Smooth muscle cell (in vitro differentiated cells): ENCODE measurements around the gene PIGO. TPM values are rescaled to one million over a fixed set of nuclear protein-coding genes. Genes with fewer than 3 reads are reported as not detected.

Source experiments
- DNase-seq: peaks from one replicate; lab custom pipeline; 2025; ENCODE audit not compliant: unreplicated experiment; lab: John Stamatoyannopoulos, UW
- H2AFZ ChIP-seq: fragments of 200-600 bp; sonication (generic); 2 replicates; pipeline ENCODE4 v1.6.0; 2016; ENCODE audit warnings: antibody characterized with exemption, low read depth, mild to moderate bottlenecking
- H3F3A ChIP-seq: fragments of 200-600 bp; sonication (generic); 2 replicates; pipeline ENCODE4 v1.6.0; 2017; ENCODE audit warnings: antibody characterized with exemption, low read depth
- H3K27ac ChIP-seq: fragments of 200-600 bp; sonication (generic); 2 replicates; pipeline ENCODE4 v1.5.1; 2016; ENCODE audit warnings: low read depth, mild to moderate bottlenecking
- H3K27me3 ChIP-seq: fragments of 200-600 bp; sonication (generic); 2 replicates; pipeline ENCODE4 v1.6.1; 2016; ENCODE audit warnings: low read depth, mild to moderate bottlenecking
- H3K36me3 ChIP-seq: fragments of 200-600 bp; sonication (generic); 2 replicates; pipeline ENCODE4 v1.5.1; 2016; ENCODE audit warnings: low read depth
- H3K4me1 ChIP-seq: fragments of 200-600 bp; sonication (generic); 2 replicates; pipeline ENCODE4 v1.5.1; 2016; ENCODE audit warnings: low read depth
- H3K4me2 ChIP-seq: fragments of 200-600 bp; sonication (generic); 2 replicates; pipeline ENCODE4 v1.6.0; 2016; ENCODE audit warnings: mild to moderate bottlenecking
- H3K4me3 ChIP-seq: fragments of 200-600 bp; sonication (generic); 2 replicates; pipeline ENCODE4 v1.5.1; 2016; ENCODE audit warnings: mild to moderate bottlenecking
- H3K79me2 ChIP-seq: fragments of 200-600 bp; sonication (generic); 2 replicates; pipeline ENCODE4 v1.6.0; 2016; ENCODE audit warnings: low read depth, mild to moderate bottlenecking
- H3K9ac ChIP-seq: fragments of 200-600 bp; sonication (generic); 2 replicates; pipeline ENCODE4 v1.6.0; 2016; ENCODE audit warnings: low read depth
- H3K9me3 ChIP-seq: fragments of 200-600 bp; sonication (generic); replicated peaks from 2 replicates; pipeline ENCODE4 v1.5.1; 2016; ENCODE audit warnings: low read depth
- H4K20me1 ChIP-seq: fragments of 200-600 bp; sonication (generic); 2 replicates; pipeline ENCODE4 v1.6.0; 2016; ENCODE audit warnings: low read depth
- WGBS: methylation state at CpG from one replicate; pipeline ENCODE4 v1.1.7; 2016; ENCODE audit warnings: low lambda C conversion rate; 5-methylcytosine and 5-hydroxymethylcytosine counted together
- polyA plus RNA-seq: library from polyadenylated mRNA; unstranded; fragments of >200 nt; fragmentation: Nextera tagmentation; extraction: Ambion mirVana; gene quantifications from 2 replicates; pipeline ENCODE4 v1.2.1, GENCODE V29; 2016
- total RNA-seq: library from RNA; depleted of rRNA; stranded (reverse); fragments of >200 nt; gene quantifications from 2 replicates; pipeline ENCODE4 v1.2.3, GENCODE V29; 2014
- TF ChIP-seq, protein P1 (sequence below): fragments of 200-600 bp; sonication (generic); IDR thresholded peaks from 2 replicates; pipeline ENCODE4 v1.5.1; 2017; ENCODE audit warnings: borderline replicate concordance, mild to moderate bottlenecking, antibody characterized with exemption; ENCODE audit not compliant: insufficient read depth, poor library complexity, severe bottlenecking

Gene PIGO
- total and polyA plus RNA-seq, 2 experiments from 2014 or later: 27.5 to 29.5 TPM

DNA sequence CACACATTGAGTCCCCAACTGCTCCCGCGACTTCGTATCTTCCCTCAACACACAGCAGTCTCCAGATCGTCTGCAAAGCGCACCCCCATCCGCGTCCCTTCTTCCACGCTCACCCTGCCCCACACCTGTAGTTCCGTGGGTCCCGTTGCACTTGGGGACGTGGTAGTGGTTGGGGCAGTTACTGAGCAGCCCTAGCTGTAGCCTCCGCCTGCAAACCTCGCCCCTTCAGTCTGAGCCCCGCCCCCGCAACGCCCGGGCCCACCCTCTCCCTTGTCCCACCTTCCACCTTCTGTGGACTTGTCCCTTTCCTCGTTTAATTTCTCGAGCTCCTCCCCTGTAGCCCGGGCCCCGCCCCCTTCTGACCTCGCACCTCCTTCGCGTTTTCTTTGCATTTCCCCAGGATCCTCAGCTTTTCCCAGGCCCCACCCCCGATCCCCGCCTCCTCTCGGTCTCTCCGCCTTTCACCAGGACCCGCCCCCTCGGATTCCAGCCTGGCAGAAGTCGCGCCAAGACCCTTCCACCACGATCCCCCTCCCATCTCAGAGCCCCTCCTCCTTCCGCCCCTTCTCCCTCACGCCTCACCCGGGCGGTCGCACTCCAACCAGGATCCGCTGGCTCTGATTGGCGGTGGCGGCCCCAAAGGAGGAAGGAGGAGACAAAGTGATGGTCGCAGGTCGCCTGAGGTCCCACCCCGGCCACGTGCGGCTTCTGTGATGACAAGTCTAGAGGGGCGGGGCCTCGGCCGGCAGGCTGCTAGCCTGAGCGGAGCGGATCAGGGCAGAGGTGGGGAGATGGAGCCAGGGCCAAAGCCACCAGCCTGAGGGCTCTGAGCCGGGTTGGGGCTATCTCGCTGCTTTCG, 19.5 kb upstream of the PIGO start, which contains the start of gene ATOSB:
Gene ATOSB, minus strand, starts transcription at position 183 of the 859 bp plus-strand sequence. CDS start 7,588 bp downstream, outside the sequence.
- peaks cover 24% of the 10 kb centered on the region for H3K4me1 ChIP-seq
- TF ChIP-seq, protein P1, sequence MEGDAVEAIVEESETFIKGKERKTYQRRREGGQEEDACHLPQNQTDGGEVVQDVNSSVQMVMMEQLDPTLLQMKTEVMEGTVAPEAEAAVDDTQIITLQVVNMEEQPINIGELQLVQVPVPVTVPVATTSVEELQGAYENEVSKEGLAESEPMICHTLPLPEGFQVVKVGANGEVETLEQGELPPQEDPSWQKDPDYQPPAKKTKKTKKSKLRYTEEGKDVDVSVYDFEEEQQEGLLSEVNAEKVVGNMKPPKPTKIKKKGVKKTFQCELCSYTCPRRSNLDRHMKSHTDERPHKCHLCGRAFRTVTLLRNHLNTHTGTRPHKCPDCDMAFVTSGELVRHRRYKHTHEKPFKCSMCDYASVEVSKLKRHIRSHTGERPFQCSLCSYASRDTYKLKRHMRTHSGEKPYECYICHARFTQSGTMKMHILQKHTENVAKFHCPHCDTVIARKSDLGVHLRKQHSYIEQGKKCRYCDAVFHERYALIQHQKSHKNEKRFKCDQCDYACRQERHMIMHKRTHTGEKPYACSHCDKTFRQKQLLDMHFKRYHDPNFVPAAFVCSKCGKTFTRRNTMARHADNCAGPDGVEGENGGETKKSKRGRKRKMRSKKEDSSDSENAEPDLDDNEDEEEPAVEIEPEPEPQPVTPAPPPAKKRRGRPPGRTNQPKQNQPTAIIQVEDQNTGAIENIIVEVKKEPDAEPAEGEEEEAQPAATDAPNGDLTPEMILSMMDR: no peak
- DNase-seq: peak; percentile 100
- 1% methylated on average over 45 of the region's 54 CpGs for WGBS
- peak within 1 kb of the TSS; percentile 69 for H3K9ac ChIP-seq
- peak within 1 kb of the TSS; percentile 69 for H3K4me3 ChIP-seq
- no peaks in the 10 kb centered on the region for H3K36me3 ChIP-seq
- H3K79me2 ChIP-seq: peaks cover 19% of the 10 kb centered on the region
- peaks cover 13% of the 10 kb centered on the region for H3F3A ChIP-seq
- H2AFZ ChIP-seq: peak within 1 kb of the TSS; percentile 90
- peak within 1 kb of the TSS; percentile 93 for H3K27ac ChIP-seq
- peak within 1 kb of the TSS; percentile 93 for H3K4me2 ChIP-seq
- H4K20me1 ChIP-seq: peaks cover 14% of the 10 kb centered on the region
- H3K9me3 ChIP-seq: no peaks in the 10 kb centered on the region
- no peaks in the 10 kb centered on the region for H3K27me3 ChIP-seq

DNA sequence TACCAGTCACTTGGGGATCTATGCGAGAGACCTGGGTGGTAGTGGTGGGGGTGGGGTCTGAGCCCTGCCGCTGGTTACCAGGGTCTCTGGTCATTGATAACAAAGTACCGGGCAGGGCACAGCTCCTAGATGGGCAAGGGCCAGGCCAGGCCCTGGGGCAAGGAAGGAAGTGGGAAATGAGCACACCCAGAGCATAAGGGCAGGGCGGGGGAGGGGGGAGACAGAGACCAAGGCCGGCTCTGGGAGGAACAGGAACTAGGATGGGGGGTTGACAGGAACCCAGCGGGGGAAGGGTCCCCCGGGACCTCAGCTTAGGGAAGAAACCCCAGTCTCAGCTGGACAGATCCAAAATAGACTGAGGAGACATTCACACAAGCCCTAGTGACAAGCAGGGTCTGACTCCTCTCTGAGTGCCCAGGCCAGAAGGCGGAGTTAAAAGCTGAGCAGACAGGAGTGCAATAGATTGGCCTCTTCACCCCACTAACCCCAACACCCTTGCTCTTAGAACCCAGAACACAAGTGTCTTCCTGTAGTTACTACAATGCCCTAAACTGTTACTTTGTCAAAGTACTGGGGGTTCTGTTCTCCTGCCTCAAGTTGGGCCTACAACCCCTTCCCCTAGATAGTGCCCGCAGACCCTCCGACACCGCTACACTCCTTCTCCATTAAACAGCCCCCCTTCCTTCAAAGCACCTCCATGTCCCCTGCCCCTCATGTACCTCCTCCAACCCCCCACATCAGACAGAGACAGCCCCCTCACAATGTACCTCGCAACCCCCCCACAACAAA, 18.6 kb upstream of the PIGO start:
- 16% methylated on average over 10 of the region's 12 CpGs for WGBS
- TF ChIP-seq, protein P1: no peak
- H3K9ac ChIP-seq: peak overlapping the region; percentile 69
- H3K79me2 ChIP-seq: peaks cover 28% of the 10 kb centered on the region
- H4K20me1 ChIP-seq: peaks cover 23% of the 10 kb centered on the region
- peak overlapping the region; percentile 93 for H3K27ac ChIP-seq
- no peaks in the 10 kb centered on the region for H3K27me3 ChIP-seq
- H3K4me1 ChIP-seq: peaks cover 29% of the 10 kb centered on the region
- peak overlapping the region; percentile 93 for H3K4me2 ChIP-seq
- no peak overlapping the region for H2AFZ ChIP-seq
- H3K9me3 ChIP-seq: no peaks in the 10 kb centered on the region
- DNase-seq: peak; percentile 17
- H3F3A ChIP-seq: peaks cover 13% of the 10 kb centered on the region
- H3K36me3 ChIP-seq: no peaks in the 10 kb centered on the region
- peak overlapping the region; percentile 69 for H3K4me3 ChIP-seq

DNA sequence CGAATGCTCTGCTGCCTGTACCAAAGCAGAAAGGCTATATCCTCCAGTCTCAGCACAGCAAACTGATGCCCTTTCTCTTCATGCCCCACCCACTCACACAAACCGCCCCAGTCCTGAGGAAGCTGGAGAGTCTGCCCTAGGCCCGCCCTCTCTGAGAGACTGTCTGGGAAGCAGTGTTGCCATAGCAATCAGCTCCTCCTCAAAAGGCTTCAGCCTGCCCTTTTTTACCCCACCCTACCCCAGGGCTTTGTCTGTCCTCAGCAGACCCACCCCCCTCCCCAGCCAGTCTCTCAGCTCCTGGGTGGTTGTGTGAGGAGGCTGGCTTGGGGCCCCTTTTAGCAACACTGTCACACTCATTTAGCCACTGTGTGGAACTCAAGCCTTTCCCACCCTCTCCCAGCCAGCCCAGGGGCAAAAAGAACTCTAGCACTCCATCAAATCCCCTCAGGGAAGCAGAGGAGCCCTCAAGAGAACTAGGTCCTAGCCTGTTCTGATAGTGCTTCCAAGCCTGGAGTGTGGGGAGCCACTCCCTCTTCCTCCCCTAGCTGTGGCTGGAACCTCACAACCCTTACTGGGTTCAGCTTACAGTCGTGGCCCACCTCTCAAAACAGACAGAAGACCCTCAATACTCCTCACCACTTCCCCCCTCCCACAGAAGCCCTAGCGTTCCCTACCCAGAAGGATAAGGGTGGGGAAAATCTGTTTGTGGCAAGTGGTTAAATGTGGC, 17.9 kb upstream of the PIGO start:
- Histone ChIP-seq H3K4me3 (peak overlapping the region; percentile 69), H3K27me3 (no peaks in the 10 kb centered on the region), H3K27ac (peak overlapping the region; percentile 93), H3K4me1 (peaks cover 29% of the 10 kb centered on the region), H3K79me2 (peaks cover 36% of the 10 kb centered on the region), H2AFZ (no peak overlapping the region), H3K9me3 (no peaks in the 10 kb centered on the region), H4K20me1 (peaks cover 31% of the 10 kb centered on the region), H3K36me3 (no peaks in the 10 kb centered on the region), H3K9ac (peak overlapping the region; percentile 69), H3F3A (peaks cover 13% of the 10 kb centered on the region), H3K4me2 (peak overlapping the region; percentile 93)
- TF ChIP-seq, protein P1: no peak
- WGBS: 3% methylated on average over 5 of the region's 5 CpGs
- DNase-seq: peak; percentile 64
